ENCODE data around the gene DCLK1.
A peak's percentile ranks its signal among the peaks of the same experiment; 100 is the strongest.
"Not testable (repeated sequence)": the region's sequence is repeated elsewhere in the genome, so short reads cannot be mapped to it uniquely, and the experiment has no call there.

Gene DCLK1

GRCh38 chr13:35979361-35979951, 151.7 kb downstream of the DCLK1 start:
- no peak for DNase-seq

DNA sequence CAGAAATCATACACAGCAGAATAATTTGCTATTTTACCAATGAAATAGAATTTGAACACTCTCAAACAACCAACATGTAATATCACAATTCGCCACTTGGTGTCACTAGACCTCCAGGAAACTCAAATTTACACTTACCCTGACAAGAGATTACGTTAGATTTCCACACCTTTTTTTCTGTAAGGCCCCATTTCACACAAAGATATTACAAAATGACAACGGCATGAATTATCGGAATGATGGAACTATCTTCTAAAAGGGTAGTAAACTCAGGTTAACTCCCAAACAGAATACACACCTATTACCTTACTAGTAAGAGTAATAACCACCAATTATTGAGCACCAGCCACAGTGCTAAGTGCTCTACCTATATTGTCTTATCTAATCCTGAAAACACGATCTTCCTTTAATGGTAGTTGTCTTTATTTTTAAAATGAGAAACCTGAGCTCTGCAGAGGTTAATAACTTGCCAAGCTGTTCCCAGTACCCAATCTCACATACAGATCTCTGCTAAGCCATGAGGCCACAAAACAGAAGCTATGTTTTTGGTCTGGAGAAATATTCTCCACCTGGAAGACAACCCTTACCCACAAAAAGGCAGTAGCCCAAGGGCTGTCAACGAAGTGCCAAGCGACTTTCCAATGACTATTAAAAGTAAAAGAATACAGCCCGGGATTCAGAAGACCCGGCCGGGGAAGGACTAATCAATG, 152.4 kb downstream of the DCLK1 start:
- DNase-seq, result peak; percentile 51

GRCh38 chr13:35977060-35977459, 154.1 kb downstream of the DCLK1 start:
- DNase-seq, result no peak

DNA sequence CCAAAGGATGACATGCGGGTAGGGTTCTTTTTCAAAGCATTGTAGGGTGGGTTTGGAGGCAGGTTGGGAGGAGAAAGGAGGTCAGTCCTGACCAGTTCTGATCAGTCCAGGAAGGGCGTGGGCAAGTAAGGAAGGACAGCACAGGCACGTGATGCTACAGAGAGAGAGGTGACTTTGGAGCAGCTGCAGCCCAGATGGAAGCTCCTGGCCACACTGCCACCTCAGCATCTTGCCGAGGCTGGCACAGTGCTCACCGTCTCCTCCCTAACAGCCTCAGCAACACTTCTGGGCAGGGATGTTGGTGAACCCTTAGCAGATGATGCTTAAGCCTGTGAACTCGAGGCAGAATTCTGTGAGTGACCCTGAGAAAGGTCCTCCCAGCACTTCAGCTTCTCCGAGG, 155.1 kb downstream of the DCLK1 start:
- DNase-seq, result no peak

- DNase-seq, result not testable (repeated sequence)
Measured at GRCh38 chr13:35966951-35967350, 164.2 kb downstream of the DCLK1 start.

DNA sequence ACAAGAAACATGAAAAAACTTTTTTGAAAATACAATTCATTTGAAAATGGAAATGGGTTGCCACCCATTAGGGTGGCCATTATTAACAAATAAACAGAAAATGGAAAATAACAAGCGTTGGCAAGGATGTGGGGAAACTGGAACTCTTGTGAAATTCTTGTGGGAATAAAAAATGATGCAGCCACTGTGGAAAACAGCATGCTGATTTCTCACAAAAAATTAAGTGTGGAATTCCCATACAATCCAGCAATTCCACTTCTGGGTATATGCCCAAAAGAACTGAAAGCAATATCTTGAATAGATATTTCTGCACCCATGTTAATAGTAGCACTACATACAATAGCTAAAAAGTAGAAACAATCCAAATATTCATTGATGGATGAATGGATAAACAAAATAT, 165.2 kb downstream of the DCLK1 start:
- no peak for DNase-seq

DNA sequence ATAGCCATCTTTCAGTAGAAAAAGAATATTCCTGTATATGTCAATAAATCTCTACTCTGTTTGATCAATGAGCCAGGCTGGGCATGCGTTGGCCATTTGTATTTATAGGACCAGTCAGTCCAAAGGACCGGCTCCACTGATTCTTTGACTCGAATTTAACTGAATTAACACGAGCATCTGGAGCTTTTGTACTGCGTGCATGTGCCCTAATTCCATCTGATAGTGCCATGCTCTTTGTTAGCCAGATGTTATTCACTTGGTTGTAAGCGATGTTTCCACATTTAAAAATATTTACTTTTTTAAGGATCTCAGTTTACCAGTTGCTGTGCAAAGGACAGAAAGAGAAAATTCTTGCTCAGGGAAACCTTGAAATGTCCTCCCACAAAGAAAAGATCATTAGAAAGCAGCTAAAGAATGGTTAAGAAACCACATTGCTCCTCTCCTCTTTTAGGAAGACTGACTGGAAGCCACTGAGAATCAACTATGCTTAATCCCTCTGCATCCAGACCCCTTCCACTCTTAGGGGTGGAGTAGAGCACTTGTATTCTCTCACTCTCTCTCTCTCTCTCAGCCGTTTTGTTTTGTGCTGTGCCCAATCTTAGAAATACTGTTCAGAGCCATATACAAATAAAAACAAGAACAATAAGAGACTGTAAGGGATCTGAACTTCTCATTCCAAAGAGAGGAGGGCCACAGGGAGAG, 165.8 kb downstream of the DCLK1 start:
- DNase-seq, result no peak

DNA sequence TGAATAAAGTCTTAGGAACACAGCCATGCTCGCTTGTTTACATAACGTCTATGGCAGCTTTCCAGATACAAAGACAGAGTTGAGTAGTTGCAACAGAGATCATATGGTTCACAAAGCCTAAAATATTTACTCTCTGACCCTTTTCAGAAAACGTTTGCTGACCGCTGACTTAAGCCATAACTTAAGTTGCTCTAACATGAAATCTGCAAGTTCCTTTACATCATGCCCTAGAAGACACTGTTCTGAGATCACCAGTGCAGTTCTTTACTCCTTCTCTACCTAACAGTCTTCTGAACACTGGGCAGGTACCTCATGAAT, 166.4 kb downstream of the DCLK1 start:
- no peak for DNase-seq

DNA sequence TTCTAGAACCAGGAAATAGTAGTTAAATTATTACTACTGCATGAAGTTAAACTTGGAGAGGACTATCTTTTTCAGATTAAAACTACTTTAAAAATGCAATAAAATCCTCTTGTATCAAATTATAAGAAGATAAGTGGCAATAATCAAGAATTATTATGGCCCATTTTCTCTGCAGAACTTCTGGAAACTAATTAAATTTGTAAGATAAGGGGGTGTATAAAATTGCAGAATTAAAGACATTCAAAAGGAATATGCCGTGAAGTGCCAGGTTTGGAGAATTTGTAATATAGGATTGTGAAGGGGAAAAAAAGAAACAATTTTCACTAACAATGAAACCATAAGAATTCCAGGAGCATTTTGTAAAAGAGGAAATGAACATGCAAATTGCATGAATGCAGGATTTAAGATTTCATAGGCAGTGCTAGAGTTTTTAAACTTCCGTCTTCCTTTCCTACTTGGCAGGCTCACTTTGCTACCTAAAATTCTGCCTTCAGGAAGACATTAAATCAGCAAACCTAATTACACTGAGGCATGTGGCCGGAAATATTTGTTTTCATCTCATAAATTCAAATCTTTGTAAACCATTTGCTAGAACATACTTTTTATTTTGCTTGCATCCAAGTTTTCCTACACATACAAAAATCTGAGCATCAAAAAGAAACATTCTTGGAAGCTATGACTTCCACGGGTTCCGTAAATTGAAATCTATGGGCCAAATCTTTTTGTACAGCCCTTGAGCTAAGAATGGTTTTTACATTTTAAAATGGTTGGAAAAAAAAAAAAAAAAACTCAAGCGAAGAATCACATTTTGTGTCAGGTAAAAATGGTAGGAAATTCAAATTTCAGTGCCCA, 166.9 kb downstream of the DCLK1 start:
- no peak for DNase-seq

- DNase-seq, result no peak
Measured at GRCh38 chr13:35961461-35962220, 169.5 kb downstream of the DCLK1 start.

DNA sequence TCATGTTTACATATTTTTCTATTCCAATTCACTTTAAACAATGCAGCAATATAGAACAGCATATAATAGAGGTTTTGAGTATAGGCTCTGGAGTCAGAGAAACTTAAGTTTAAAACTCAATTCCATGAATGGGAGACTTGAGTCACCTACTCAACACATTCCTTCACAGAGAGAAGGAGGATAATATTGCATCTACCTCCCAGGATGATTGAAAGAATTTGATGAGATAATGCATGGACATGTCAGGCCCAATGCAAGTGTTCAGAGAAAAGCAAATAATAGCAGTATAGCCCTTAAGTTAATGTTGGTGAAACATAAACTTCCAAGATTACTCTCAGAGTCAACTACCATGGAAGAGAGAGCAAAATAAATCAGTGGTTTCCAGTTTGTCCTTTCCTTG, 170.2 kb downstream of the DCLK1 start:
- no peak for DNase-seq

GRCh38 chr13:35957996-35958395, 173.2 kb downstream of the DCLK1 start:
- DNase-seq, result no peak

DNA sequence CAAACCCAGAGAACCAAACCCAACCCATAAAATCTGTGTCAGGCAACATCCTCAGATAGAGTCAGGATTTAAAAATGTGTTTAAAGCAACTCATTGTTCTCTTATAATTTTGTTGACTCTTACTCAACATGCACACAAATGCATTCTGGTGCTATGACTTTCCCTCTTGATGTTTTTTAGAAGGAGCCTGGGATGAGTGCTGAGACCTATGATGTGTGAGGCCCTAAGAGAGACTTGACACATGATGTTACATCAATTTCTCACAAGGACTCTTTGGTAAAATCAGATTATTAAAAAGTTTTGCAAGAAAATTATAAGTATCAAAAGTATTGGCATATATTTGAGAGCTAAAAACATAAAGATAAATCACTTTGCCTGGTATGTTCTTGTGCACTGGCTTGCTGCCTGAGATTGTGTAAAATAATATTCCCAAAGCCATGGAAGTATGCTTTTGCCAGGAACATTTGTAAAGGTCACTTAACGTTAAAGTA, 173.9 kb downstream of the DCLK1 start:
- DNase-seq, result no peak

DNA sequence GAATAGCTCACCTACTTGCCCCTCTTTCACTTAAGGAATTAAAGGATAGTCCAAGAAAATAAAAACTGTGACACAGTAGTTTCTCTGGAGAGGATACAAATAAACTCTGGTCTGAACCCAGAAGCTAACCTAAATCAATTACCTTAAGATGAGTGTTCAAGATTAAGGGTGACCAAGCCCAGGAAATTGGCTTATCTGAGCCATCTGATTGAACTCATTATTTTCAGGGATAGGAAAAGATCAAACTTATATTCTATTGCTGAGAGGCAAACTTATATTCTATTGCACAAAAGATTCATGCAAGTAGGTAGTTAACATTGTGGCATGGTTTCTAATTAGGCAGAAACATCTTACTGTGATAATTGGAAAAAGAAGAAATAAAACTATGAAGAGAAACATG, 175.1 kb downstream of the DCLK1 start:
- DNase-seq, result no peak

DNA sequence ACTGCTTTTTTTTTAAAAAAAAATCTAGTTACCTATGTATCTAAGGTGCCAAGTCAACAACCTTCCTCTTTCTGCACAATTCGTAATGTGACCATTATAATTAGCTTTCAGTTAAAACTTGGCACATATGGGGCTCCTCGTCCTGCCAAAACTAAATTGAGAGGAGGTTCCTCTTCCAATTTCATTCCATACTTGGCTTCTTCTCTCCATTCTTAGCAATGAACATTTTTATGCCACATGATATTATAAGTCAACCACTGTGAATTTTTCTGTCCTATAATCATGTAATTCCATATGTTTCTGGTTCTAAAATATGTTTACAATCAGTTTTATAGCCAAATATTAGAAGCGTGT, 177.0 kb downstream of the DCLK1 start:
- DNase-seq, result no peak

GRCh38 chr13:35953537-35954206, 177.5 kb downstream of the DCLK1 start:
- DNase-seq, result no peak

DNA sequence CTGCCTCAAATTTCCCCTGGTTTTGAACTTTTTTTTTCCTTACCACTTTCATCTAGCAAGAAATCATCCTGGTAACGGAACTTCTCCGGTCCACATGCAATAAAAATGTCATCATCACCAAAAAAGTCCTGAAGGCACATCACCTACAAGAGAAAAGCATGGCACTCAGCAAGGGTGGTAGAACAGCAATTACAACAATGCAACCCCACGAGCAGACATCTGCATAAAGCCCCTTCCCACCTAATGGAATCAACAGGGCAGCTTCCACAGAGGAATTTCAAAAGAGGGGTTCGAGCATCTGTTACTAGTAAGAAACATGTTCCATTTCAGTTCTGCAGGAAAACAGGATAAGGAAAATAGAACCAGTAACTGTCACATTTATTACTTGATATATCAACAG, 183.9 kb downstream of the DCLK1 start:
- no peak for DNase-seq

GRCh38 chr13:35945368-35945767, 185.8 kb downstream of the DCLK1 start:
- DNase-seq, result no peak

GRCh38 chr13:35941374-35941773, 189.8 kb downstream of the DCLK1 start:
- no peak for DNase-seq

GRCh38 chr13:35940734-35941133, 190.4 kb downstream of the DCLK1 start:
- DNase-seq, result no peak

- no peak for DNase-seq
Measured at GRCh38 chr13:35936246-35936978, 194.8 kb downstream of the DCLK1 start.

All from activated CD8-positive, alpha-beta memory T cell treated with anti-CD3 and anti-CD28 coated beads, Interleukin-2, amount 50 U/mL, for 48 hours (primary cell).